Heart right ventricle (tissue), 16 donors: ENCODE data around the gene HORMAD2. TPM values are rescaled to one million over a fixed set of nuclear protein-coding genes. Genes with fewer than 3 reads are reported as not detected.

ENCODE experiments used
- ATAC-seq, 8 donors: fragments of 200-7000 bp; cut with Tn5 transposase; one replicate each; pipeline ENCODE4 v1.9.1; 2020; ENCODE audit warnings: mild to moderate bottlenecking in 8 of 8, moderate library complexity in 8 of 8, moderate number of reproducible peaks in 1 of 8
- DNase-seq, 2 donors: peaks; one replicate each; pipeline ENCODE4 v3.0.0-alpha.2; 2020
- H3K27ac ChIP-seq, 10 donors: fragments of 200-600 bp; sonication (generic) in 2 of 10; one replicate each; pipeline versions ENCODE4 v1.5.0 to v1.8.0; 2020 to 2022; ENCODE audit warnings: mild to moderate bottlenecking in 3 of 10
- H3K27me3 ChIP-seq, 7 donors: fragments of 200-600 bp; one replicate each; pipeline ENCODE4 v1.8.0; 2021 to 2022; ENCODE audit warnings: mild to moderate bottlenecking in 2 of 7
- H3K36me3 ChIP-seq, 9 donors: fragments of 200-600 bp; sonication (generic) in 1 of 9; one replicate each; pipeline versions ENCODE4 v1.5.0 to v1.8.0; 2020 to 2022; ENCODE audit warnings: mild to moderate bottlenecking in 2 of 9
- H3K4me1 ChIP-seq, 9 donors: fragments of 200-600 bp; sonication (generic) in 1 of 9; one replicate each; pipeline versions ENCODE4 v1.5.0 to v1.8.0; 2020 to 2022; ENCODE audit warnings: mild to moderate bottlenecking in 4 of 9
- H3K4me3 ChIP-seq, 10 donors: fragments of 200-600 bp; sonication (generic) in 2 of 10; one replicate each; pipeline versions ENCODE4 v1.5.0 to v1.8.0; 2020 to 2022; ENCODE audit warnings: mild to moderate bottlenecking in 7 of 10, moderate library complexity in 2 of 10
- H3K9me3 ChIP-seq, 11 donors: fragments of 200-600 bp in 10 of 11; sonication (generic) in 2 of 11; one replicate each; pipeline versions ENCODE4 v1.5.0 to v1.8.0; 2013 to 2022; ENCODE audit warnings: mild to moderate bottlenecking in 2 of 11, control low read depth in 1 of 11, moderate library complexity in 1 of 11
- WGBS, 2 donors: extraction: QIAGEN DNeasy Blood & Tissue Kit; methylation state at CpG; one replicate each; pipeline ENCODE4 v1.1.7; 2013; ENCODE audit warnings: inconsistent platforms in 1 of 2; 5-methylcytosine and 5-hydroxymethylcytosine counted together
- intact Hi-C, 10 donors: fragments of 100-400 bp; cut with DNase I; formaldehyde crosslinking; loops; one replicate each; pipeline versions ENCODE4 v1.11.1 to v1.14.2; 2022
- polyA plus RNA-seq, 2 donors: library from polyadenylated mRNA; stranded (reverse); fragments of 200-250 nt; gene quantifications; one replicate each; pipeline ENCODE4 v1.2.3, GENCODE V29; 2013
- total RNA-seq, 10 donors: library from RNA; stranded (reverse); fragmentation: NEBNext Ultra II Directional in 3 of 10; extraction: Animal tissue kit (Norgen Biotek cat#: 25700) in 3 of 10; gene quantifications; one replicate each; pipeline versions ENCODE4 v1.2.1 to v1.2.4, GENCODE V29; 2021 to 2023
- TF ChIP-seq, protein P1 (sequence below), 9 donors: fragments of 200-600 bp; sonication (generic) in 2 of 9; IDR thresholded peaks; one replicate each; pipeline versions ENCODE4 v1.5.0 to v1.8.0; 2021 to 2022; ENCODE audit warnings: antibody characterized with exemption in 9 of 9, mild to moderate bottlenecking in 5 of 9, moderate library complexity in 1 of 9
- donor health status: Arrhythmogenic right ventricular cardiomyopathy.
- donor health status: ischemic (EF 13 %, LVEDD 7.1; RV severe dilation, severe dysfunction).
- donor health status: healthy with polysubstance abuse.
- donor health status: DM: no; HTN: yes; CAD: no.
- donor health status: DM: no; HTN: no; CAD: no.
- donor health status: ischemic (EF 25% LVEDD 6.9; RV normal size, moderate dysfunction).
- donor health status: ischemic (EF 25% LVEDD 5.7; RV mildly dilated, moderate dysfunction).
- donor health status: healthy.
- donor health status: DM: yes; HTN: yes; CAD: no.
- donor health status: Ischemic cardiomyopathy.
- donor health status: ischemic (EF 35%, LVEDD 5.7; RV mildly dilated, moderate dysfunction).
- donor health status: nonischemic (EF 11% LVEDD 7.7; RV severe dilation, severe dysfunction).
- donor health status: DM: yes; HTN: yes; CAD: no.
- donor health status: PGD.
- donor health status: ischemic (EF 29% LVEDD 5.4; RV normal size, mild dysfunction).
- donor health status: nonischemic (EF 23%, LVEDD 6.1; RV moderate dilation, normal function).

The HORMAD2 gene
- total and polyA plus RNA-seq, 12 donors, result not detected

DNA sequence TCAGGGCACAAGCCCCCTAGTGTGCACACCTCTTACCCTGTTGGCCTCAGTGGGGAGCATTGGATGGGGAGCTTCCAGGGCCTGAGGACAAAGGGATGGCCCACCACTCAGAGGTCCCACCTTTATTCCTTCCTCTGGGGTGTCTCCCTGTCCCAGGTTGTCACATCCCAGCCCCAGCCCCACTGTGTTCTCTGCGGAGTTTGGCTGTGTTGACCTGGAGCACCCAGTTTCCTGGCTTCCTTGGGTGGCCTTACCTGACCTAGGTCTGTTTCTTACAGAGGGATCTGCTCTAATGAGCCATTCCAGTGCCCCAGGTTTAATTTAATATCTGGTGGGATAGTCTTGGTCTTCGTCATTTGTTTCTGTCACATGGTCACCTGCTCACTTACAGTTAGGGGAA is 38.8 kb upstream of the HORMAD2 start:
- no peaks in the 10 kb centered on the region for H3K27me3 ChIP-seq
- H3K36me3 ChIP-seq, result no peaks in the 10 kb centered on the region
- no peak overlapping the region for H3K4me3 ChIP-seq
- WGBS, 2 donors, result 67 to 94% methylated on average over 2 of the region's 2 CpGs
- no peak overlapping the region for H3K27ac ChIP-seq
- no peak for ATAC-seq
- intact Hi-C loops, result no loop called here
- no peak for DNase-seq
- peaks cover 0 to 15% (median 7%) of the 10 kb centered on the region in 9 donors for H3K4me1 ChIP-seq
- TF ChIP-seq, protein P1, sequence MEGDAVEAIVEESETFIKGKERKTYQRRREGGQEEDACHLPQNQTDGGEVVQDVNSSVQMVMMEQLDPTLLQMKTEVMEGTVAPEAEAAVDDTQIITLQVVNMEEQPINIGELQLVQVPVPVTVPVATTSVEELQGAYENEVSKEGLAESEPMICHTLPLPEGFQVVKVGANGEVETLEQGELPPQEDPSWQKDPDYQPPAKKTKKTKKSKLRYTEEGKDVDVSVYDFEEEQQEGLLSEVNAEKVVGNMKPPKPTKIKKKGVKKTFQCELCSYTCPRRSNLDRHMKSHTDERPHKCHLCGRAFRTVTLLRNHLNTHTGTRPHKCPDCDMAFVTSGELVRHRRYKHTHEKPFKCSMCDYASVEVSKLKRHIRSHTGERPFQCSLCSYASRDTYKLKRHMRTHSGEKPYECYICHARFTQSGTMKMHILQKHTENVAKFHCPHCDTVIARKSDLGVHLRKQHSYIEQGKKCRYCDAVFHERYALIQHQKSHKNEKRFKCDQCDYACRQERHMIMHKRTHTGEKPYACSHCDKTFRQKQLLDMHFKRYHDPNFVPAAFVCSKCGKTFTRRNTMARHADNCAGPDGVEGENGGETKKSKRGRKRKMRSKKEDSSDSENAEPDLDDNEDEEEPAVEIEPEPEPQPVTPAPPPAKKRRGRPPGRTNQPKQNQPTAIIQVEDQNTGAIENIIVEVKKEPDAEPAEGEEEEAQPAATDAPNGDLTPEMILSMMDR (IDR thresholded peaks at IDR 0.05), result no peak
- H3K9me3 ChIP-seq, result no peaks in the 10 kb centered on the region

GRCh38 chr22:30041881-30042280 is 38.4 kb upstream of the HORMAD2 start:
- ATAC-seq, result no peak

DNA sequence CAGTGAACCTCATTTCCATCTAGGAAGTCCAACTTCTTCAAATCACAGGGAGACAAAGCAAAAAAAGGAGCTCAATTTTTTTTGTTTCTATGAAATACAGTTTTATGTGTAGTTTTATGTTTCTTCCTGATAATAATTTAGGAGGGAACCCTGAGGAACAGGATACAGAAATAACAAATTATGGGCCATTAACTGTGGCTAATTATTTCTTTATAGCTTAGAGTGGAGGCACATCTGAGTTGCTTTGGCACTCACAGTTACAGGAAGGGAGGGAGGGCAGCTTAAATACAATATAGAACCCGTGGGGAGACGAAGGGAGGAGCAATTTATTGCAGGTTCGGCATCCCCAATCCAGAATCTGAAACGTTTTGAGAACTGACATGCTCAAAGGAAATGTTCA is 37.1 kb upstream of the HORMAD2 start:
- intact Hi-C loops, result no loop called here
- Histone ChIP-seq H3K4me1 (peaks cover 0 to 13% (median 7%) of the 10 kb centered on the region in 9 donors), H3K36me3 (no peaks in the 10 kb centered on the region), H3K27ac (no peak overlapping the region), H3K27me3 (no peaks in the 10 kb centered on the region), H3K4me3 (no peak overlapping the region), H3K9me3 (no peaks in the 10 kb centered on the region)
- no peak for ATAC-seq
- DNase-seq, result no peak
- TF ChIP-seq, protein P1 (IDR thresholded peaks at IDR 0.05), result no peak
- 43 to 63% methylated on average over 4 of the region's 4 CpGs for WGBS, 2 donors

More at GRCh38 chr22:30041881-30042280, 38.4 kb upstream of the HORMAD2 start:
- H3K36me3 ChIP-seq, result no peaks in the 10 kb centered on the region
- TF ChIP-seq, protein P1 (IDR thresholded peaks at IDR 0.05), result no peak
- H3K4me3 ChIP-seq, result no peak overlapping the region
- no peaks in the 10 kb centered on the region for H3K27me3 ChIP-seq
- peaks cover 0 to 15% (median 7%) of the 10 kb centered on the region in 9 donors for H3K4me1 ChIP-seq
- no peak overlapping the region for H3K27ac ChIP-seq
- H3K9me3 ChIP-seq, result no peaks in the 10 kb centered on the region
- DNase-seq, result no peak
- intact Hi-C loops, result no loop called here
- WGBS, 2 donors, result 89 to 94% methylated on average over 2 of the region's 2 CpGs

- ATAC-seq, result peak in 3 of 8 donors; percentile 45 to 56 (median 46)
- H3K27ac ChIP-seq, result no peak overlapping the region
Measured at GRCh38 chr22:30044369-30044768, 35.9 kb upstream of the HORMAD2 start.

More at GRCh38 chr22:30044369-30044768, 35.9 kb upstream of the HORMAD2 start:
- 59 to 61% methylated on average over 3 of the region's 3 CpGs for WGBS, 2 donors
- intact Hi-C loops, result no loop called here
- H3K9me3 ChIP-seq, result no peaks in the 10 kb centered on the region
- H3K4me1 ChIP-seq, result peaks cover 0 to 7% (median 0%) of the 10 kb centered on the region in 9 donors
- no peaks in the 10 kb centered on the region for H3K36me3 ChIP-seq
- H3K4me3 ChIP-seq, result no peak overlapping the region
- no peak for DNase-seq
- TF ChIP-seq, protein P1 (IDR thresholded peaks at IDR 0.05), result no peak
- H3K27me3 ChIP-seq, result no peaks in the 10 kb centered on the region
